ENCODE measurements around the gene ROPN1L. TPM values are rescaled to one million over a fixed set of nuclear protein-coding genes. Genes with fewer than 3 reads are reported as not detected.

ROPN1L gene
- total RNA-seq, 1 experiment from 2014 or later, result 7.1 TPM

DNA sequence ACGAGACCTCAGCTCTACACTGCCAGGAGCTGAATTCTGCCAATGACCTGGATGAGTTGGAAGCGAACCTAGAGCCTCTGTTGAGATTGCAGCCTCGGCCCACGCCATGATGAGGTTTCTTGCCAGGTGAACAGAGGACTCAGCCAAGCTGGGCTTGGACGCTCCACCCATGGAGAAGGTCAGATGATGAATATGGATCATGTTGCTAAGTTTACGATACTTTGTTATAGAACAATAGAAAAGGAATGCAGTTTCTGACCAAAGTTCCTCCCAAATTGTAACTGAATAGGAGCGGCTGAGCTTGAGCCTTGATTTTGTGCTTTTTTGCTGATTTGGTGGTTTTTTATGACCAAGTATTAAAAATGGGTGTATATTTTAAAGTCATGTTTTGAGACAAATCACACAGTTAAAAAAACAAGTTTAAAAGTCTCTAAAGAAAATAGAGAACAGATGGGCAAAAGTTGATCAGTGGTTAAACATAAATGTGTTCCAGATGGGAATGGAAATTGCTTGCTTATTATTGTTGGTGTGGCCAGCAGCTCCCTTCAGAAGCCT lies 32.9 kb downstream of the ROPN1L start:
- BruUV-seq (replicated peaks), result no TSS peak
- H3K4me1 ChIP-seq (replicated peaks; ENCODE audit: insufficient read depth), result peaks cover 19% of the 10 kb centered on the region
- H3K4me3 ChIP-seq, result no peak overlapping the region
- H3K9me2 ChIP-seq (ENCODE audit: insufficient read depth), result no peaks in the 10 kb centered on the region
- ChIA-PET POLR2A (ENCODE audit: unreplicated experiment) (interaction anchor here (0.5 kb wide), 1 partner anchor 42 kb away, joined by 7 read pairs; no protein-coding TSS in a partner anchor), CTCF (no interaction called here)
- no peak overlapping the region for H2AFZ ChIP-seq
- H3K4me2 ChIP-seq, result no peak overlapping the region
- DNase-seq, result no peak
- TF ChIP-seq, protein P1, sequence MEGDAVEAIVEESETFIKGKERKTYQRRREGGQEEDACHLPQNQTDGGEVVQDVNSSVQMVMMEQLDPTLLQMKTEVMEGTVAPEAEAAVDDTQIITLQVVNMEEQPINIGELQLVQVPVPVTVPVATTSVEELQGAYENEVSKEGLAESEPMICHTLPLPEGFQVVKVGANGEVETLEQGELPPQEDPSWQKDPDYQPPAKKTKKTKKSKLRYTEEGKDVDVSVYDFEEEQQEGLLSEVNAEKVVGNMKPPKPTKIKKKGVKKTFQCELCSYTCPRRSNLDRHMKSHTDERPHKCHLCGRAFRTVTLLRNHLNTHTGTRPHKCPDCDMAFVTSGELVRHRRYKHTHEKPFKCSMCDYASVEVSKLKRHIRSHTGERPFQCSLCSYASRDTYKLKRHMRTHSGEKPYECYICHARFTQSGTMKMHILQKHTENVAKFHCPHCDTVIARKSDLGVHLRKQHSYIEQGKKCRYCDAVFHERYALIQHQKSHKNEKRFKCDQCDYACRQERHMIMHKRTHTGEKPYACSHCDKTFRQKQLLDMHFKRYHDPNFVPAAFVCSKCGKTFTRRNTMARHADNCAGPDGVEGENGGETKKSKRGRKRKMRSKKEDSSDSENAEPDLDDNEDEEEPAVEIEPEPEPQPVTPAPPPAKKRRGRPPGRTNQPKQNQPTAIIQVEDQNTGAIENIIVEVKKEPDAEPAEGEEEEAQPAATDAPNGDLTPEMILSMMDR (conservative IDR thresholded peaks at IDR 0.05), result no peak
- no peak for TF ChIP-seq EZH2 (IDR thresholded peaks at IDR 0.05; ENCODE audit: low read depth)
- H3K36me3 ChIP-seq (ENCODE audit: low read depth), result no peaks in the 10 kb centered on the region
- intact Hi-C loops (cut with micrococcal nuclease; ENCODE audit: unreplicated experiment), result no loop called here
- no peak overlapping the region for H3K27ac ChIP-seq
- H3K27me3 ChIP-seq (ENCODE audit: insufficient read depth, low read depth), result no peaks in the 10 kb centered on the region
- H3F3A ChIP-seq (ENCODE audit: insufficient read depth, low read depth), result peaks cover 17% of the 10 kb centered on the region
- no peaks in the 10 kb centered on the region for H3K79me2 ChIP-seq (ENCODE audit: low read depth)
- no peaks in the 10 kb centered on the region for H4K20me1 ChIP-seq (ENCODE audit: insufficient read depth)
- H3K9me3 ChIP-seq (ENCODE audit: insufficient read depth, low read depth), result no peaks in the 10 kb centered on the region

DNA sequence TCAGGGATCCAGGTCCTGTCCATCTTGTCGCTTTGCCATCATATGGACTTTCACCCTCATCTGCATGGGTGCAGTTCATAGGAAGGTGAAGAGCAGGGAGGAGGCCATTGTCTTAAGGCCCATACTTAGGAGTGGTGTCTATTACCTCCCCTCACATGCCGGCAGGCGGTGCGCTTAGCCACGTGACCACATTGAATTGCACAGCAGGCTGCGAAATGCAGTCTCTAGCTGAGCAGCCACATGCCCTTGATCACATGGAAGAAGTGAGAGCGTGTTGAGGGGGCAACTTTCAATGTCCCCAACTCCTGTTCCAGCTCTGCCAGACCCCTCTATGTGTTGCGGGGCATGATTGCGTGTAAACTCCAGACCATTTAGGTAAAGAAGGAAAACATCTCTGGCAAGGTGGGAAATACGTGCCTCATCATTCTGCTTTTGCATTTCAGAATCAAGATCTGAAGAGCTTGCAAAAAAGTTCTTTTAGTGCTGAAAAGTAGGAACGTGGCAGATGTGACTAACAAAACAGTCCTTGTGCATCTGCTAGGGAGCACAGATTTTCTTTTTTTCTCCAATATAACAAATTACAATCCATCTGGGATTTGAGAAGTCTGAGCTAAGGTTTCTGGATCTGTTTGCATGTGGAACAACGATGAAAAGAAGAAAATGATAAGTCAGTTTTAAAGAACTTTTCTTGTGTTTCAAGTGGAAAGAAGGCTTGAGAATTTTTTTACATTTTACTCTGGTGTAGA lies 34.4 kb downstream of the ROPN1L start:
- no peaks in the 10 kb centered on the region for H3K9me2 ChIP-seq (ENCODE audit: insufficient read depth)
- H2AFZ ChIP-seq, result no peak overlapping the region
- no peak for TF ChIP-seq EZH2 (IDR thresholded peaks at IDR 0.05; ENCODE audit: low read depth)
- TF ChIP-seq, protein P1 (conservative IDR thresholded peaks at IDR 0.05), result no peak
- H3K36me3 ChIP-seq (ENCODE audit: low read depth), result no peaks in the 10 kb centered on the region
- intact Hi-C loops (cut with micrococcal nuclease; ENCODE audit: unreplicated experiment), result no loop called here
- no peak overlapping the region for H3K4me3 ChIP-seq
- peaks cover 30% of the 10 kb centered on the region for H3F3A ChIP-seq (ENCODE audit: insufficient read depth, low read depth)
- H3K27ac ChIP-seq, result no peak overlapping the region
- H3K9me3 ChIP-seq (ENCODE audit: insufficient read depth, low read depth), result no peaks in the 10 kb centered on the region
- no TSS peak for BruUV-seq (replicated peaks)
- H3K27me3 ChIP-seq (ENCODE audit: insufficient read depth, low read depth), result no peaks in the 10 kb centered on the region
- peaks cover 35% of the 10 kb centered on the region for H3K4me1 ChIP-seq (replicated peaks; ENCODE audit: insufficient read depth)
- no peaks in the 10 kb centered on the region for H3K79me2 ChIP-seq (ENCODE audit: low read depth)
- no peak for DNase-seq
- CTCF ChIA-PET, result interaction anchor here (1.7 kb wide), 1 partner anchor 23 kb away, joined by 7 read pairs; no protein-coding TSS in a partner anchor
- POLR2A ChIA-PET (ENCODE audit: unreplicated experiment), result interaction anchor here (0.8 kb wide), 1 partner anchor 58 kb away, joined by 13 read pairs; no protein-coding TSS in a partner anchor
- no peaks in the 10 kb centered on the region for H4K20me1 ChIP-seq (ENCODE audit: insufficient read depth)
- no peak overlapping the region for H3K4me2 ChIP-seq

DNA sequence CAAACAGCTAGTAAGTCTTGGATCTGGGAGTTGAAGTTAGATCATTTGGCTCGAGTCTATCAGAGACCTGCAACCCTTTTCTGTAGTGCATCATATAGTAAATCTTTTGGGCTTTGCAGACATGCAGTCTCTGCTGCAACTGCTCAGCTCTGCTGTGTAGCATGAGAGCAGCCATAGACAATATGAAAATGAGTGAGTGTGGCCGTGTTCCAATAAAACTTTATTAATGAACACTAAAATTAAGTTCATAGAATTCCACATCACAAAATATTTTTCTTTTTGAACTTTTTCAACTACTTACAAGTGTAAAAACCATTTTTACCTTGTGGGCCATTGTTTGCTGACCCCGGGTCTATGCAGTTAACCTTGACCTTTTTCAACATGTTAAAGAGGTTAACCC lies 35.2 kb downstream of the ROPN1L start:
- Histone ChIP-seq H3K27ac (no peak overlapping the region), H3K36me3 (ENCODE audit: low read depth) (no peaks in the 10 kb centered on the region), H4K20me1 (ENCODE audit: insufficient read depth) (no peaks in the 10 kb centered on the region), H3K9me2 (ENCODE audit: insufficient read depth) (no peaks in the 10 kb centered on the region), H3K4me2 (no peak overlapping the region), H3F3A (ENCODE audit: insufficient read depth, low read depth) (peaks cover 38% of the 10 kb centered on the region), H3K9me3 (ENCODE audit: insufficient read depth, low read depth) (no peaks in the 10 kb centered on the region), H2AFZ (no peak overlapping the region), H3K4me3 (no peak overlapping the region), H3K4me1 (replicated peaks; ENCODE audit: insufficient read depth) (peaks cover 42% of the 10 kb centered on the region), H3K27me3 (ENCODE audit: insufficient read depth, low read depth) (no peaks in the 10 kb centered on the region), H3K79me2 (ENCODE audit: low read depth) (no peaks in the 10 kb centered on the region)
- no peak for DNase-seq
- intact Hi-C loops (cut with micrococcal nuclease; ENCODE audit: unreplicated experiment), result no loop called here
- ChIA-PET POLR2A (ENCODE audit: unreplicated experiment) (no interaction called here), CTCF (interaction anchor here (1.7 kb wide), 1 partner anchor 24 kb away, joined by 7 read pairs; no protein-coding TSS in a partner anchor)
- BruUV-seq (replicated peaks), result no TSS peak
- TF ChIP-seq, protein P1 (conservative IDR thresholded peaks at IDR 0.05), result no peak

Measured in PC-9 (cell line).